GM12892 (cell line): ENCODE data around the gene C1QTNF12.

Source experiments
- DNase-seq: peaks from one replicate; pipeline ENCODE4 v3.0.0; 2011; ENCODE audit not compliant: insufficient read length
- FAIRE-seq: peaks from 2 replicates; lab custom pipeline; 2011; peaks lifted over from hg19 to GRCh38; lab: Jason Lieb, UNC
- POLR2A ChIP-seq: IDR thresholded peaks from 2 replicates; pipeline ENCODE4 v1.6.1; 2011; ENCODE audit warnings: low read depth, low read length, control low read depth
- POLR2AphosphoS5 ChIP-seq: IDR thresholded peaks from 2 replicates; pipeline ENCODE4 v1.6.1; 2011; ENCODE audit warnings: low read depth, low read length, control low read depth
- TAF1 ChIP-seq: IDR thresholded peaks from 2 replicates; pipeline ENCODE4 v1.6.1; 2011; ENCODE audit warnings: low read depth, mild to moderate bottlenecking, control low read depth, low read length, borderline replicate concordance

Gene C1QTNF12

DNA sequence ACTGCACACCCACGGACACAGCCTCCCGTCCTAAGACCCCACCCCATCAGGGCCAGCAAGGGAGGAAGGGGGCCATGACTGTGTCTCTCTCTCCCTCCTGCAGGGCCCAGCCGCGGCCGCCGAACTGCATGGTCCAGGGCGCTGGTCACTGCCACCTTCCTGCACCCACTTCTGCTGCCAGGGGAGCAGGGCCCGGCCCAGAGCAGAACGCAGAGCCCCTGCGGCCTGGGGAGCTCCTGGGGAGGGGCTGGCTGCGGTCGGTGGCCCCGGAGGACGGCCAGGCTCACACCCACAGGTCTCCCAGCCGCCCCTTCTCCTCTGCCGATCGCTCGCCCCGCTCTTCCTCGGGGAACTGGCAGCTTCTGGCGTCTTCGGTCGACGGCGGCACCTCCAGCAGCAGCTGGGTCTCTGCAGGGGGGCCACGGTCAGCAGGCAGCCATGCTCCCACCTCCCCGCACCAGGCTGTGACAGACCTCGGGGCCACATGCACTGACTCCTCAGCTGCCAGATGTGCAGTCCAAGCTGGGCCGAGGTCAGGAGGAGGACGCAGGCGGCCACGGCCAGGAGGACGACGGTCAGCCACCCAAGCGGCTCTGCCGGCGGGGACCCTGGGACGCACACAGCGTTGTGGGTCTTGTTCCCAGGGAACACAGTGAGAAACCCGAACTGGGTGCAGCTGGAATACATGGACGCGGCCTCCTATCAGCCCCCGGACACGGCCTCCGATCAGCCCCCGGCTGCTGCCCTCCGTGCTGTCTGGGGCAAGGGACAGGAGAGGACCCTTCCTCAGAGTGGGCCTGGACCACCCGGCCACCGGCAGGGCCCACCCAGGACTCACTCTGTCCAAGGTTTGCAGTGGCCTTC, 42.7 kb downstream of the C1QTNF12 start:
- no peak for TF ChIP-seq POLR2AphosphoS5
- DNase-seq (no peak), FAIRE-seq (no peak)

DNA sequence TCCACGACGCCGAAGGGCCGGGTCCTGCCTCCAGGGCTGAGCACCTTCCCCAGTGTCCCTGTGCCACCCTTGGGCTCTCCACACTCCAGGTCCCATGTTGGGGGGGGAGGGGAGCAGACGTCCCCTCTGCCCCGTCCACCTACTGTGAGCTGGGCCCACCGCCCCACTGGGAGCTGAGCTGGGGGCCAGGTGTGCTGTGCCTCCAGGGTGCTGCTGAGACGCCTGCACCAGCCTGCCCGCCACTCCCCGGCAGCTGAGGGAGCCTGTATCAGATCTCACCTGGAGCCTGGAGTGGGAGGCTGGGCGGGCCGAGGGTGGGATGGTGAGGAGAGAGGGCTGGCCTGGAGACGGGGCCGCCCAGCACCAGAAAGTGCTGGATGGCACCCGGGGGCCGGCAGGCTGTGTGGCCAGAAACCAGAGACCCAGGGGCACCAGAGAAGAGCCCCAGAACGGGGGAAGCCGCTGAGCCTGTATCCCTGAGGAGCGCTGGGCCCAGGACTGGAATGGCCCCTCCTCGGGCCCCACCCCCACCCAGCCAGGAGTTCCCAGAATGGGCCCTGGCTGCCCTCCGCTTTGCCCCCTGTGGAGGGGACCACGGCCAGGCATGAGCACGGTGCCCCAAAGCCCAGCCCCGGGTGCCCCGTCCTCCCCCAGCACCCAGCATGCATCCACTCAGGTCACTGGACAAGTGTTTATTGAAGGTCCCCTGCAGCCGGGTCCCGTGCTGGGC, 43.5 kb downstream of the C1QTNF12 start:
- TF ChIP-seq POLR2A = no peak
- TF ChIP-seq TAF1 = no peak
- TF ChIP-seq POLR2AphosphoS5 = no peak
- no peak for FAIRE-seq
- no peak for DNase-seq

DNA sequence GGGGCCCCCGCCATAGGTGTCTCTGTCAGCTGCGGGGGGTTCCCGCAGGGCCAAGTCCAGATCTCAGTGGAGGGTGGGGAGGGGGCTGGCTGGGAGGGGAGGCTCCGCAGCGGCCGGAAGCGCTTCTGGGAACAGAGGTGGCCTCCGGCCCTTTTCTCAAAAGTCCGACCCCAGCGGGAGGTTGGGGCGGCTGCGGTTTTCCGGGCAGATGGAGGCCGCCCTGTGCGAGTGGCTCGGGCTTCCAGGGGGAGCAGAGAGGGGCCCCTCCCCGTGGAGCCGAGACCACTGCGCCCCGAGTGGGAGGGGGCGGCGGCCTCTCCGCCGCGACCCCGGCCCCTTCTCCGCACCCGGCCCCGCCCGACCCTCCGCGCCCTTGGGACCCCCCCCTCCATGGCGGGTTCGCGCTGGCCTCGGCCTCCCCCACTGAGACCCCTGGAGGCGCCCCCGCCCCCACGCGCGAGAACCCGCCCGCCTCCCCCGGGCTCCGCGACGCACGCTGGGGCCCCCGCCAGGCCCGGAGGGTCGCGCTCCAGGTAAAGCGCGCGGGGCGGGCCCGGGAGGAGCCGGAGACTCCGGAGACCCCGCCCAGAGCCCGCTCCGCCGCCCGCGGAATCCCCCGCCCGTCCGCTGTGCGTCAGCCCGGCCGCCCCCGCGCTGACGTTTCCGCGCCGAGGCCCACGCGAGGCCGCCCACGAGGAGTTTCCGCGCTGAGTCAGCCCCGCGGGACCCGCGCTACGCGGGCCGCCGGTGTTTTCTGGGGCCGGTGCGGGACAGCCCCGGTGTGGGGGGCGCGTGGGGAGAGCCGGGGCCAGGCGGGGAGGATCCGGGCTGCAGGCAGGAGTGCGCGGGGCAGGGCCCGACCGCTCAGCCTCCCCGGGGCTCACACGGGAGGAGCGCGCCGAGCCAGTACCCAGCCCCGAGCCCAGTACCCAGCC, 45.4 kb downstream of the C1QTNF12 start:
- peak; percentile 5 for FAIRE-seq
- no peak for TF ChIP-seq POLR2AphosphoS5
- TF ChIP-seq TAF1 = no peak
- no peak for TF ChIP-seq POLR2A
- no peak for DNase-seq

DNA sequence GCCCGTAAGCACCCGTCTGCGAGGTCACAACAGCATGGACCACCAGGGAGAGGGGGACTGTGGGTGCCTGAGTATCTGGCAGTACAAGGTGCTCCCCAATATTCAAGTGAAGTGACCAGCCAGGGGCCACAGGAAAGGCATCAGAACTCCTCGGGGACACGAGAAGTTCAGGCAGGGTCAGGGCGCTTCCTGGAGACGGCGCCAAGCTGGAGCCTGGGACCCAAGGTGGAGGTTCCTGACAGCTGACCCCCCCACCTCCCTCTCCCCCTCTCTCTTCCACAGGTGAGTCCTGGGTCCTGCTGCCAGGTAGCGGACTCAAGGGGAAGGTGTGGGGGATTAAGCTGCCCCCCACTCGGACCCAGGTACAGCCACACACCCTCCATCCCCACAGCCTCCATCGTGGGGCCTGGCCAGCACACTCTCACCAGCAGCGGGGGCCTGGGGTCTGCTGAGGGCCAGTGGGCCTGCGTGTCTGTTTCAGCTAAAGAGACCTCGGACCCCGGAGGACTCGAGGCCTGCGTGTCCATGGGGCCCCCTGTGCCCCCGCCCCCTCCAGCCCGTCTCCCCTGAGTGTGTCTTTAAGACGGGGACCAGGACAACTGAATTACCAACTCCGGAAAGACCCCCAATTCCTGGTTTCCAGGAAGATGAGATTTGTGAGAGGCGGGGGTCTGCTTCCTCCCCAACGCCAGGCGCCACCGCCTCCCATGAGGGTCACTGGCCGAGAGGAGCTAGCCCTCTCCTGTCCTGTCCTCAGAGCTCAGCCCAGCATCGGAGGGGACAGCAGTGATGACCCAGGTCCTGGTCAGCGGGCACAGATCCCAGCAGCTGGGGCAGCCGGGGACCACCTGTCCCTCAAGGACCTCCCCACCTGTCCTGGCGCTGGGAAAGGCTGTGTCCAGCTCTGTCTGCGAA, 46.3 kb downstream of the C1QTNF12 start:
- FAIRE-seq = no peak

DNA sequence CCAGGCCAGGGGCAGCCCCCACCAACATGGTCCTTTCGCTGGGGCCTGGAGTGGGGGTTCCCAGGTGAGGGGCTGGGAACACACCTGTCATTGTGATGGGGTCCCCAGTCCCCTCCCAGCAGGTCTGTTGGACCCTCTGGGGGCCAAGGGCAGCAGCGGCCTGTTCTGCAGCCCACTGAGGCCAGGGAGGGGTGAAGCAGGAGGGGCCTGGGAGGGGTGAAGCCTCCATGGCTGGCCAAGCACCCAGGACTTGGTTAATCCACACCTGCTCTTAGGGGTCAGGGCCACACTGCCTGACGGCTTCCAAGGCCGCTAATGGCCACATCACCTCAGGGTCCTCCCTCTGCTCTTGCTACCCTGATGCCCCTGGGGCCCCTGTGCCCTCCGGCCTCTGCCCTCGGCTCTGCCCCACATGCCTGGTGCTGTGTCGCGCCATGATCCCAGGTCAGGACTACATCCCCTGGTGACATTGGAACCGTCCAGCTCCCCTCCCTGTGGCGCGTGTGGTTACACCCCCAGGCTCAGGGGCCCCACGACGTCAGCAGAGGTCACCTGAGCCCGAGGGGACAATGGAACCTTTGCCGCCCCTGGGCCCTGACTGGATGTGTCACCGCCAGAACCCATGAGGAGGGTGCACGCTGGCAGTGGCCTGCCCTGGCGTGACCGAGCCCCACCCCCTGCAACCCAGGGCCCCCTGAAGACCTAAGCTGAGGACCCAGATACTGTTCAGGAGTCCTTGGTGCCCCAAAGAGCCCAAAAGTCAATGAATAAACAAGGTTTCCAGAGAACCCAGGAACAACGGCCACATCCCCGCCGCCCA, 47.2 kb downstream of the C1QTNF12 start:
- TF ChIP-seq POLR2A (no peak), POLR2AphosphoS5 (no peak), TAF1 (no peak)
- DNase-seq (no peak), FAIRE-seq (no peak)

More for the DNA sequence above, 46.3 kb downstream of the C1QTNF12 start:
- TF ChIP-seq POLR2AphosphoS5 (no peak), POLR2A (no peak), TAF1 (no peak)
- DNase-seq = no peak

DNA sequence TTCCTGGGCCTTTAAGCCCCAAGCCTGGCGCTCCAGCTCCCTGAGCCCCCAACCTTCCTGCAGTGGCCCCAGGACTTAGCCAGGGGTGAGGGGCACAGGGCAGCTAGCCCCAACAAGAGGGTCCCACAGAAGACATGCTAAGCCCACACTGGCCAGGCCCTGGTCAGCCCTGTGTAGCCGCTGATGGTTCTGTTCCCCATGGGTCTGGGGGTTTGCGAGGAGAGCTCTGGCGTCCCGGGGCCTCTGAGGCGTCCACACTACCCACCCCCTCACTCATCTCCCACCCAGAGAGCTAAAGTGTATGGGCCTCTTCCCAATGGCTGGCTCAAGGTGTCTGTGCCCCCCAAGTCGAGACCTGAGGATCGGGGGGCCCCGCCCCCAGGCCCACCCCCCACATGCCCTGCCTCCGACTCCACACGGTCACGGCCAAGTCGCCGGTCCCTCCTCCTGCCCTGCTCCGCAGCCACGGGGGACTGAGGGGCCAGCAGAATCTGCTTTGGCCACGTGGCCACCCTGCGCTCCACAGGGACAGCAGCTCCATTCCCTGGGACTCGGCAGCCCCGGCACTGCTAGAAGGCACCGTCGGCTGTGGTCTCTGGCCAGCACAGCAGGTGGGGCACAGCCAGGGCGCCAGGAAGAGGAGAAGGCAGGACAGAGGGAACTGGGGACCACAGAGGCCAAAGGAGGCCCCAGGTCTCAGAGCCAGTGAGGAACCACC, 47.9 kb downstream of the C1QTNF12 start:
- no peak for DNase-seq
- TF ChIP-seq POLR2A (no peak), TAF1 (no peak), POLR2AphosphoS5 (no peak)
- FAIRE-seq = no peak

DNA sequence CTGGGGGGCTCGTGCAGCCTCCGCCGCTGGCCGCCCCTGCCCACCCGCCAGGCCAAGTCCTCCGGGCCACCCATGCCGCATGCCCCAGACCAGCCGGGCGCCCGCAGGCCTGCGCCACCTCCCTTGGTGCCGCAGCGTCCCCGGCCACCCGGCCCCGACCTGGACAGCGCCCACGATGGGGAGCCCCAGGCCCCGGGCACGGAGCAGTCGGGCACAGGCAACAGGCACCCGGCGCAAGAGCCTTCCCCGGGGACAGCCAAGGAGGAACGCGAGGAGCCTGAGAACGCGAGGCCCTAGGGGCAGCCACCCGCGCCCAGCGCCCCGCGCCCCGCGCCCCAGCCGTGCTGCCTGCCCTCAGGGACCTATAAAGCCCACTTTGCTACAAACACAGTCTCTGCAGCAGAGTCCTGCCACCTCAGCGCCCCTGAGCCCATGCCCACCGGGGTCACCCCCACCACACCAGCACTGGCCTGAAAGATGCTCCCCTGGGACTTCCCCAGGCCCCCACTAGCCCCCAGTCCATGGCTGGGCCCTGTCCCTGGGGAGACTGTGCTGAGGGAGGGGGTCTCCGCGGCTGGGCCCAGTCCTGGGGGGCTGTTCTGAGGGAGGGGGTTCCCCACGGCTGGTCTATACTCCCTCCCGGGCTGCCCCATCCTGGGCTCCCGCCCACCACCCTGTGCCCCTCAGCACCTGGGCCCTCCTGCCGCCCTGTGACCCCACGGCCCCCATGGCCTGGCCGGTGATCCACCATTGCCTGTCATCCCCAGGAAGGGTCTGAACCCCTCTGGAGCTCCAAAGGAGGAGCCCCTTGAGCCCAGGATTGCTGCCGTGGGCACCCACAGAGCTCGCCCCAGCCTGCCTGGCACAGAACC, 48.7 kb downstream of the C1QTNF12 start:
- no peak for FAIRE-seq
- no peak for TF ChIP-seq TAF1
- TF ChIP-seq POLR2AphosphoS5 = no peak
- TF ChIP-seq POLR2A = no peak
- no peak for DNase-seq

DNA sequence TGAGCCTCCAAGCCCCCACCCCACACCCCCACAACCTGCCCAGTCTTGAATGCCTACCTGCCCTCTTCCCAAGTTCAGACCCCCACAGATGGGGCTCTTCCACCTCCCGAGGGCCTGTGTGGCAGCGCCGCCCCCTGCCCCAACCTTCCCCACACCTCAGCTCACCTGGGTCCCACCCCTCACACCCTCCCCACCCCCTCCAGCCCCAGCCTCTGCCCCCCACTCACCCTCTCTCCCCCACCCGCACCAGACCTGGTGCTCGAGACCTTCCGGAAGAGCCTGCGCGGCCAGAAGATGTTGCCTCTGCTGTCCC, 49.4 kb downstream of the C1QTNF12 start:
- TF ChIP-seq TAF1 (no peak), POLR2AphosphoS5 (no peak), POLR2A (no peak)
- no peak for FAIRE-seq
- DNase-seq = no peak
